Right lobe of liver (tissue), 4 donors: ENCODE data around the gene GOLGB1.

Experiments
- CTCF ChIP-seq, 4 donors: fragments of 200-600 bp in 3 of 4; fragments of 450-650 bp in 1 of 4; IDR thresholded peaks; one replicate each; pipeline versions ENCODE4 v1.5.1 to v1.8.0; 2016 to 2022; ENCODE audit warnings: antibody characterized with exemption in 4 of 4, mild to moderate bottlenecking in 2 of 4
- POLR2A ChIP-seq: fragments of 450-650 bp; IDR thresholded peaks from one replicate; pipeline ENCODE4 v1.6.1; 2017; ENCODE audit warnings: antibody characterized with exemption, mild to moderate bottlenecking
- donor health status: DM: no; HTN: no; CAD: no.
- donor health status: DM: no; HTN: no; CAD: no.
- donor health status: DM: no; HTN: yes; CAD: no.

GRCh38 chr3:121642601-121643314 is 106.8 kb downstream of the GOLGB1 start:
- TF ChIP-seq POLR2A (no peak), CTCF (IDR thresholded peaks at IDR 0.05) (no peak)
